CD4-positive, alpha-beta T cell treated with Interleukin-21 for 1 hour (primary cell): Measurements from ENCODE around the gene TTC28.
"Not testable (repeated sequence)": the region's sequence is repeated elsewhere in the genome, so short reads cannot be mapped to it uniquely, and the experiment has no call there.

Experiments
- DNase-seq: peaks from one replicate; pipeline ENCODE4 v3.0.0-alpha.2; 2020

The TTC28 gene

GRCh38 chr22:28553108-28553866 lies 126.4 kb downstream of the TTC28 start:
- DNase-seq: not testable (repeated sequence)

- no peak for DNase-seq
Observed at GRCh38 chr22:28548406-28548805, 131.2 kb downstream of the TTC28 start.

DNA sequence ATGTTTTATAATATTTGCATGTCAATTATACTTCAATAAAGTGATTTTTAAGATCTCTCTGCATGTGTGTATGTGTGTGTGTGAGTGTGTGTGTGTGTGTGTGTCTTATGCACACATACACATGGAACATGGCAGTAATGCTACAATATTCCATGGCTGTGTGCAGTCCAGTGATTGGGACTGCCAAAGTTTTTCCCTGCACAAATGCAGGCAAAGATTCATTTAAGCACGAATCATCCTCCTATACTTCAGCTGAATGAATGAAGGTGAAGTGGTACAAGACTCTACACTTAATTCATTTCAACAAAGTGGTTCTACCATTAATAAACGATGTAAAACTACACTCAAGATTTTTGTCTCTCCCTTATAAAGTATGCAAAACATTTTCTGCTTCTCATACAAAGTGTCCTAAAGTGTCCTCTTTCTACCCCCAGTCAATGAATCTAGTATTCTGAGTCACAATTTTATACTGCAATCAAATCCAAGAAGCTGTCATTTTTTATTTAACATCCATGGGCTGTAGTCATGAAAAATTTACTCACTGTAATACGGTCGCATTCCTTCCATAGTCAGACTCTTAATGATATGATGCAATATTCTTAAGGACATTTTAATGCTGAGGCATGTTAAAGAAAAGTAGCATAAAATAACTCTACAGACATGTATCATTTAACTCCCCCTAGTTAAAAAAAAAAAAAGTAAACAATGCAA lies 132.4 kb downstream of the TTC28 start:
- DNase-seq: no peak

- no peak for DNase-seq
Observed at GRCh38 chr22:28544431-28544868, 135.2 kb downstream of the TTC28 start.

- no peak for DNase-seq
Observed at GRCh38 chr22:28542980-28543621, 136.5 kb downstream of the TTC28 start.

GRCh38 chr22:28541137-28541536 lies 138.5 kb downstream of the TTC28 start:
- DNase-seq: no peak

- no peak for DNase-seq
Observed at GRCh38 chr22:28538922-28539321, 140.7 kb downstream of the TTC28 start.

DNA sequence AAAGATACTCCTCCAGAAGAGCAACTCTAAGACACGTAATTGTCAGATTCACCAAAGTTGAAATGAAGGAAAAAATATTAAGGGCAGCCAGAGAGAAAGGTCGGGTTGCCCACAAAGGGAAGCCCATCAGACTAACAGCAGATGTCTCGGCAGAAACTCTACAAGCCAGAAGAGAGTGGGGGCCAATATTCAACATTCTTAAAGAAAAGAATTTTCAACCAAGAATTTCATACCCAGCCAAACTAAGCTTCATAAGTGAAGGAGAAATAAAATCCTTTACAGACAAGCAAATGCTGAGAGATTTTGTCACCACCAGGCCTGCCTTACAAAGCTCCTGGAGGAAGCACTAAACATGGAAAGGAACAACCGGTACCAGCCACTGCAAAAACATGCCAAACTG lies 149.1 kb downstream of the TTC28 start:
- DNase-seq: not testable (repeated sequence)

DNA sequence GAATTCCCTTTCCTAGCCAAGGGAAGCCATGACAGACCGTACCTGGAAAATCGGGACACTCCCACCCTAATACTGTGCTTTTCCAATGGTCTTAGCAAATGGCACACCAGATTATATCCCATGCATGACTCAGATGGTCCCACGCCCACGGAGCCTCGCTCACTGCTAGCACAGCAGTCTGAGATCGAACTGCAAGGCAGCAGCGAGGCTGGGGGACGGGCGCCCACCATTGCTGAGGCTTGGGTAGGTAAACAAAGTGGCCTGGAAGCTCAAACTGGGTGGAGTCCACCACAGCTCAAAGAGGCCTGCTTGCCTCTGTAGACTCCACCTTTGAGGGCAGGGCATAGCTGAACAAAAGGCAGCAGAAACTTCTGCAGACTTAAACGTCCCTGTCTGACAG lies 150.5 kb downstream of the TTC28 start:
- not testable (repeated sequence) for DNase-seq

DNA sequence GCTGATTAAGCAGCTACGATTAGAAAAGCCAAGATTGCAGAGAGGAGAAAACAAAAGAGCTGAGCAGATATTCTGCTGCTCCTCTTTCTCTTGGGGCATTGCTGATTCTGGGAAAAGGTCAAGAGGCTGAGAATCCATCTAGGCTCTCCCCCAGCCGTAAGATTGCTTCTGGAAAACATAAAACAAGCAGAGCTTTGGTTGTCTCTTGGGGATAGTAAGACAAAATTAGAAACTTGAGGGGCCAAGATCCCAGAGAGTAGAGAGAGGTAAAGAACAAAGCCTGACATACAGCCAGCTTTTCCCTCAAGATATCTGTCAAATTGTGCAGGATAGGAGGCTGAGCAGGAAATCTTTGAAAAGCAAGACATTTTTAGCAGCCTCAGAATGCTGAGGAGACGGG lies 158.2 kb downstream of the TTC28 start:
- no peak for DNase-seq

DNA sequence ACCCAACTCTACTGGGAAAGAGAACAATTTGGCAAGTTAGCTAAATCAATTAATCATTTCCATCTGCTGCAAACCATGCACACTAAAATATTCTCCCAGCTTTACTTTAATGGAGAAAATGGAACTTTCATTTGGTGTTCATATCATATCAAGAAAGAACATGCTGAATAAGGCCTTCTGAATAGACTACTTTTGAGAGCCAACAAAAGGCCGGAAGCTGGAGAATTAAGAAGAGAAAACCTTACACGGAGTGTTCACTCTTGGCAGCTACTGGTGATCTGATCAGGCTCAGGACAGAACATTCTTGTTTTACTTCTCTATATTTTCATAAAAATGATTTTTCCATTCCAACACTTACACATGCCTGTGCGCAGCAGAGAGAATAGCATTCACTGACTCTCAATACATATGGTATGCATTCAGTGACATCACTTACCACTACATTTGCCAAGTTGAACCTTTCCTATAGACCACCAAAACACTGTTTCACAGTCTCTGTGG lies 165.3 kb downstream of the TTC28 start:
- DNase-seq: no peak

GRCh38 chr22:28512387-28512786 lies 167.3 kb downstream of the TTC28 start:
- not testable (repeated sequence) for DNase-seq

DNA sequence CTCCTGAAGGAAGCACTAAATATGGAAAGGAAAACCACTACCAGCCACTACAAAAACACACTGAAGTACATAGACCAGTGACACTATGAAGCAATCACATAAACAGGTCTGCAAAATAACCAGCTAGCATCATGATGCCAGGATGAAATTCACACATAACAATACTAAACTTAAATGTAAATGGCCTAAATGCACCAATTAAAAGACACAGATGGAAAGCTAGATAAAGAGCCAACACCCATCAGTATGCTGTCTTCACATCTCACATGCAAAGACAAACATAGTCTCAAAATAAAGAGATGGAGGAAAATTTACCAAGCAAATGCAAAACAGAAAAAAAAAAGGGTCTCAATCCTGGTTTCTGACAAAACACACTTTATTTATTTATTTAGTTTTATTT lies 171.7 kb downstream of the TTC28 start:
- DNase-seq: no peak

DNA sequence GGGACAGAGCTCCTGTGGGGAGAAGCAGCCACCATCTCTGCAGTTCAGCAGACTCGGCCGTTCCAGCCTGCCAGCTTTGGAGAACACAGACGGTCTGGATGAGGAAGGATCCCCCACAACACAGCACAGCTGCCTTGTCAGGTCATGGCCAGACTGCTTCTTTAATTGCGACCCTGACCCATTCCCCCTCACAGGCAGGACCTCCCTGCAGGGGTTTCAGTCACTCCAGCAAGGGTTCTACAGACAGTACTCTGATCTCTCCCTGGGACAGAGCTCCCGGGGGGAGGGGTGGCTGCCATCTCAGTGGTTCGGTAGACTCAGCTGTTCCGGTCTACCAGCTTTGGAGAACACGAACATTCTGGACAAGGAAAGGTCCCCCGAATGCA lies 173.5 kb downstream of the TTC28 start:
- DNase-seq: no peak

- no peak for DNase-seq
Observed at GRCh38 chr22:28505416-28506149, 174.1 kb downstream of the TTC28 start.

GRCh38 chr22:28500006-28500405 lies 179.6 kb downstream of the TTC28 start:
- DNase-seq: no peak

- DNase-seq: no peak
Observed at GRCh38 chr22:28498044-28498443, 181.6 kb downstream of the TTC28 start.

DNA sequence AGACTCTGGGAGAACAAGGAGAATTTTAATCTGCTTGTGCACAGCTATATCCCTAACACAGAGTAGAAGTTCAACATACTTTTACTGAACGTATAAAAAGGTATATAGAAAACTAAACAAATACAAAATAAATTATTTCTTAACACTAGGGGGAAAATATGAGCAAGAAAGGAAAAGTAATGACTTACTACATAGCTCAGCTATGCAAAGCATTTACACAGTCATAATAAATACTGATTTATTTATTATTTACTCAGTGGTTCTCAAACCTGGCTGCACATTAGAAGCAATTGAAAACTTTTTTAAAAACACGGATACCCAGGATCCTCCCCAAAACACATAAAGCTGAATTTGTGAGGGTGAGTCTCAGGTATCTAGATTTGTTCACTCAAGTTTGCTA lies 182.5 kb downstream of the TTC28 start:
- DNase-seq: no peak

DNA sequence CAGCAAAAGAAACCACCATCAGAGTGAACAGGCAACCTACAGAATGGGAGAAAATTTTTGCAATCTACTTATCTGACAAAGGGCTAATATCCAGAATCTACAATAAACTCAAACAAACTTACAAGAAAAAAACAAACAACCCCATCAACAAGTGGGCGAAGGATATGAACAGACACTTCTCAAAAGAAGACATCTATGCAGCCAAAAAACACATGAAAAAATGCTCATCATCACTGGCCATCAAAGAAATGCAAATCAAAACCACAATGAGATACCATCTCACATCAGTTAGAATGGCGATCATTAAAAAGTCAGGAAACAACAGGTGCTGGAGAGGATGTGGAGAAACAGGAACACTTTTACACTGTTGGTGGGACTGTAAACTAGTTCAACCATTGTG lies 188.4 kb downstream of the TTC28 start:
- DNase-seq: not testable (repeated sequence)

DNA sequence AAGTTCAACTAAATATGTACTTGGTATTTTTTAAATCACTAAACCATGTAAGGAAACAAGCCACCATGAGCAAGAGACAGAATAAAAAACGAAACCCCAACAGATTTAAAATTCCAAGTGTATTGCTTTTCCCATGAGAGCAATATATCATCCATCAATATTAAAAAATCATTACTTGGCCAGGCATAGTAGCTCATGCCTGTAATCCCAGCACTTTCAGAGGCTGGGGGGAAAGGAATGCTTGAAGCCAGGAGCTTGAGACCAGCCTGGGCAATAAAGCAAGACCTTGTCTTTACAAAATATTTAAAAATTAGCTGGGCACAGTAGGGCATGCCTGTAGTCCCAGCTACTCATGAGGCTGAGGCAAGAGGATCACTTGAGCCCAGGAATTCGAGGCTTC lies 190.8 kb downstream of the TTC28 start:
- DNase-seq: no peak

GRCh38 chr22:28484662-28485061 lies 195.0 kb downstream of the TTC28 start:
- no peak for DNase-seq

- no peak for DNase-seq
Observed at GRCh38 chr22:28481725-28482124, 197.9 kb downstream of the TTC28 start.
